GM13976 (cell line): Measurements from ENCODE around the gene UPF2.
A peak's percentile ranks its signal among the peaks of the same experiment; 100 is the strongest.

Source experiments
- DNase-seq: peaks from one replicate; pipeline ENCODE4 v3.0.0; 2012; ENCODE audit warnings: low spot score
- CTCF ChIP-seq: IDR thresholded peaks from 2 replicates; pipeline ENCODE4 v1.5.1; 2012; ENCODE audit warnings: borderline replicate concordance, mild to moderate bottlenecking; ENCODE audit not compliant: insufficient read depth; ENCODE audit errors: extremely low read depth, missing control alignments, control extremely low read depth
- in situ Hi-C: fragments of 300-500 bp; cut with MboI; formaldehyde crosslinking; loops from one replicate; pipeline ENCODE4 v1.12.0; 2022; ENCODE audit warnings: low sequenced_read_pairs, mixed read lengths, inconsistent platforms; ENCODE audit not compliant: unreplicated experiment

The UPF2 gene

GRCh38 chr10:12042797-12043651 lies at the start of gene UPF2:
Gene UPF2, minus strand, starts transcription at chr10:12042809. Its CDS starts 7,386 bp downstream, at chr10:12035423.
- no peak for TF ChIP-seq CTCF
- peak; percentile 98 for DNase-seq
- in situ Hi-C loops, result no loop called here

GRCh38 chr10:12091421-12091820 lies 48.8 kb upstream of the UPF2 start:
- no peak for DNase-seq
- no peak for TF ChIP-seq CTCF

GRCh38 chr10:12088919-12089318 lies 46.3 kb upstream of the UPF2 start:
- in situ Hi-C loops, result no loop called here
- TF ChIP-seq CTCF, result no peak
- DNase-seq, result no peak

More at GRCh38 chr10:12091421-12091820, 48.8 kb upstream of the UPF2 start:
- in situ Hi-C loops, result no loop called here

GRCh38 chr10:12081879-12082557 lies 39.4 kb upstream of the UPF2 start:
- DNase-seq, result no peak
- TF ChIP-seq CTCF, result no peak
- in situ Hi-C loops, result no loop called here

GRCh38 chr10:12081470-12081869 lies 38.9 kb upstream of the UPF2 start:
- no peak for TF ChIP-seq CTCF
- in situ Hi-C loops, result no loop called here
- DNase-seq, result no peak

GRCh38 chr10:12077580-12078180 lies 35.1 kb upstream of the UPF2 start:
- no peak for TF ChIP-seq CTCF
- in situ Hi-C loops, result no loop called here
- peak; percentile 40 for DNase-seq
